NCI-H82 treated with DMSO at 0.1 percent for 48 hours (cell line): ENCODE measurements around the gene UMAD1.

ENCODE experiments used
- DNase-seq: peaks from one replicate; lab custom pipeline; 2025; ENCODE audit not compliant: unreplicated experiment; lab: John Stamatoyannopoulos, UW

Gene UMAD1

DNA sequence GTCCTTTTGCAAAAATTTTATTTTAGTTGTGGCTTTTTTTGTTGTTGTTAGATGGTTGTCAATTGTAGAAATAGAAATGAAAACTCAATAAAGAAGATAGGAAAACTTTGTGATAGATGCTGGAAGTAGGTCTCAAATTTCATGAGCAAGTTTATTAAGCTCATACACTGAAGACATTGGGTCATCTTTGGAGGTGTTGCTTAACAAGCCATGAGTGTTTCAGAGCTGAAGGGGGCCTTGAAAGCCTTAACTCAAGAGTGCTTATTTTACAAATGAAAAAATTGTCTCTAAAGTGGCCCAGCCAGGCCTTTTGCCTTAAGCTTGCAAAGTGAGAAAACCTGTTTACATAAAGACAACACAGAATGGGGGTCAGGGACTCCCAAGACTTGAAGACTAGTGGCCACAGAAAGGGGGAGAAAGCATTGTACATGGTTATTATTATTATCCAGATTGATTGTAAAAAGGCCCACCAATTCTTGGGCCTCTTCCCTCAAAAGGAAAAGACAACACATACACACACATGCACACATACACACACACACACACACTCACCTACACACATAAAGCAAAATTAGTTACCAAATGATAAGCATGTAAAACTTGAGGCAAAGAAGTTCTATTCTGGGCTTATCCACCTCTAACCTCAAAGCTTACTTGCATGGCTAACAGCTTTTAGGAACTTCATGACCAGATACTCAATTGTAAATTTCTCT lies 278.3 kb downstream of the UMAD1 start:
- DNase-seq, result no peak

DNA sequence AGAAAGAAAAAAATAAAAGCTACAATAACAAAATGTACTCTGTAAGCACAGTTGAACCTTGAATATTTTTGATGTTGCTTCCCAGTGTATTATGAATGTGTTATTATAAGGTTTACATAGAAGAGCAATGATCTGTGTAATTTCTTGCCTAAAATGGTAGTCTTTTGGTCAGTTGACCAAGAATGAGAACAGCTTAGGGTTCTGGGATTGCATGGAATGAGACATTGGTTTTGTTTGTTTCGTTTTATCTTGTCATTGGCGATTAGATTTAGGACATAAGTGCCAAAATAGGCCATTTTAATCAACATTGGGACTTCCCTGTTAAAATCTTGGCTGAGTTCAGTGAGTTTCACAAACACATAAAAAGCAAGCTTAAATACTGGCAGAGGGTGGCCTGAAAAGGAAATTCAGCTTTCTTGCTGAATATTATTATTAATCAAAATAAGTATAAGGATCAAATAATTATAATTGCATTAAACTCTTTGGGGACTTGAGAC lies 278.9 kb downstream of the UMAD1 start:
- DNase-seq, result no peak

DNA sequence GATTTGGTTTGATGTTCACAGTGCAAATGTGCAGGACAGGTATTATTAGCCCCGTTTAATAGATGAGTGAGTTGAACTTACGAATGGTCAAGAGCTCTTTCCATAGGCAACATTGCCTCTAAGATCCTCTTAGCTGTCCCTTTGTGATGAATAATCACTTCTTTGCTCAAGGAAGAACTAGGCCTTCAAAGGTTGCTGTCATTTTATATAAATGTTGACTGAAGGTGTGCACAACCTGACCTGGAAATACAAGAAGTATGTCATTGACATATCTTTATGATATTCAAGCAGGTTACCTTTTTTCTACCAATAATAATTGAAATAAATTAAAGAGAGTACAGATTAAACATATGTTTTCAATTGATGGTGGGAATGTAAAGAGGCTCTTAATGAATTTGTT lies 279.5 kb downstream of the UMAD1 start:
- DNase-seq, result no peak

DNA sequence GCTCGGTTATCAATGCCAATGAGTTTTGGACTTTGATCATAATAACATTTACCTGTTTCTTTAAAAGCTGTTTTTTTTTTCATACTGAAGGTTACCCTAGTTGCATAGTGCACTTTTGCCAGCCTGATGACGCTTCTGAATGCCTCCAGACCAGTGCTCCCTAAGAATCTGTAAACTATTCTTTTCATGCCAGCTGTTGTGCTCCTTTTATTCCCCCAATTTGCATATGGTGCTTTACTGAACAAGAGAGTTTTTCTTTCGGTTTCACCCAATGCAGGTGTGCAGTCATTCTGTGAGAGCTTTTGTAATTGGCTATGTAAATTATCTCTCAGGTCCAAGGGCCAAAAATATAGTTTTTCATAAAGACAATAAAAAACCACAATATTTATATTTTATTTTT lies 279.9 kb downstream of the UMAD1 start:
- DNase-seq, result no peak

DNA sequence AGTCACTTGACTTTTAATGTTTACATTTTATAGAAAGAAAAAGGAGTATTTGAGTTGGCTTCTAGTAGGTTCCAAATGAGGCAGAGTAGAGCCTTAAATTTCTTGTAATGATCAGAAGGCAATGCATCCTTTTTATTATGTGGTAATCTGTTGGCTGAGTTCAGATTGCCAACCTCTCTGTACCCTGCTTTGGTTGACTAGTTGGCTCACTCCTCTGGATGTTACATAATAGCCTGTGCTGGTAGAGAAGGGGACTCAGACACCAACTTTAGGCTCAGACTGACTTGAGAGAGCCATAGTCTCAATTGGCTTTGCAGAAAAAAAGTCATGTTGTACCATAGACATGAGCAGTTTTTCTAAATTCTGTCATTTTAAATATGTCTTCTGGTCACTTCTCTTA lies 281.3 kb downstream of the UMAD1 start:
- no peak for DNase-seq

DNA sequence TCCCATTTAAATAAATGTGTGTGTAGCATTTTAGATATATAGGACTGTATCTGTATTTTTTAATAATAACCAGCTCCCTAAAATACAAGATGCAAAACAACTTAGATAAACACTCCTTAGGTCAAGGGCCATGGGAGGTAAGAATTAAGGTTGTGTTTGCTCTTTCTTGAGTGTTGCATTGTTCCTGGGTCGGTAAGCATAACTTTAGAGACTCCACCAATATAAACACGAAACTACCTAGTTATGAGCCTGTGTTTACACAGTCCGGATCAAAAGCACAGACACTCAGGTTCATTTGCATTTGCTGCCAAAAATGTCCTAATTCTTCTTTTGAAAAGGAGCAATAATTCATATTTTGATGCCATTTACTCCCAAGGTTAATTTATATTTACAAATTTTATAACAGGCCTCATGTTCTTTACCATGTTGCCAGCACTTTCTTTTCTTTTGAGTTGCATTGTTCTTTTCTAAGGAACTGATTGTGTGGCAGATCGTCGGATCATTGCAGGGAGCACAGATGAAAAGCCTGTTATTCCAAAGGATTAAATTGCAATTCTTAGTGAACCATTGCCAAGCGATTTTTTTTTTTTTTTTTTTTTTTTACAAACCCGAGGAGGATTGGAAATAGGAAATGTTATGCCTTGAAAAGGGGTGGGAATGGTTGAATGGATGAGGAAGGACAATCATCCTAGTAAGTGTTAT lies 282.3 kb downstream of the UMAD1 start:
- DNase-seq, result no peak

DNA sequence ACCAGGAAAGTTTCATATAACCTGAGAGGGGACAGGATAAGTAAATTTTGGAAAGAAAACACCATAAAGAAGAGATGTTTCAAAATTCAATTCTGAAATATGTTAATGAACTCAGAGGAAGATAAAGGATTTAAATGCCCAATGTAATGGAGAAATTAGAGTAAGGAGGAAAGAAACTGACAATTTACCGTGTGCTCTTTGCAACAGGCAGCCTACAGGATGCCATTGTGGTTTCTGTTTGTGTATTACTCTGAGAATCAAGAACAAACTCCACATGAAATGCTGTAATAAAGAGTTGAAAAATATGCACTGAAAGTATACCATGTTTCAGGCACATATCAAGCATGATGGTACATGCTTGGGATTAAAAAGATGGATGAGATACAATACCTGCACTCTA lies 283.3 kb downstream of the UMAD1 start:
- no peak for DNase-seq

DNA sequence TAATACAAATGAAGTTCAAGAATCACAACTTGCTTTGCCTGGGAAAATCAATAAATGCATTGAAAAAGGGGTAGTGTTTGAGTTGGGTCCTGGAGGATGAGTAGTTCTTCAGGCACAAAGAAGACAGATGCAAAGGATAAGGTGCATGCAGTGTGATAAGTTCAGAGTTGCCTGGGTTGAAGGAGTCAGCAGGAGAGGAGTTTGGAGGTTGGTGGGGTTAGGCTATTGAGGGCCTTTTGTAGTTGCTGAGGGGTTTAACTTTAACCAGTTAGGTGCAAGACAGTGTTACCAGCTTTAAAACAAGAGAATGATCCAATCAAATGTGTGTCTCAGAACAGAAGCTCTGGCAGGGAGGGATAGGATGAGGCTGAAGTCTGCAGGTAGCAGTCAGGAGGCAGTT lies 283.8 kb downstream of the UMAD1 start:
- no peak for DNase-seq
